T-helper 2 cell (primary cell): ENCODE results near the gene CST8.

Experiments used
- DNase-seq, 5 experiments: peaks; one replicate each; pipeline versions ENCODE4 v3.0.0 to v3.0.0-alpha.2; 2012 to 2022

Gene CST8

GRCh38 chr20:23476015-23476754 lies 14.7 kb upstream of the CST8 start:
- DNase-seq: no peak

GRCh38 chr20:23477223-23477622 lies 13.7 kb upstream of the CST8 start:
- no peak for DNase-seq

GRCh38 chr20:23479043-23479442 lies 11.9 kb upstream of the CST8 start:
- no peak for DNase-seq

GRCh38 chr20:23482138-23482537 lies 8.8 kb upstream of the CST8 start:
- DNase-seq: no peak

- no peak for DNase-seq
These were observed 6.8 kb upstream of the CST8 start for GRCh38 chr20:23484081-23484480.

- no peak for DNase-seq
These were observed 2.4 kb upstream of the CST8 start for GRCh38 chr20:23488470-23488869.

- no peak for DNase-seq
These were observed 1.9 kb upstream of the CST8 start for GRCh38 chr20:23488996-23489395.

- DNase-seq: no peak
These were observed 1.4 kb downstream of the CST8 start for GRCh38 chr20:23492292-23492691.

GRCh38 chr20:23493172-23493772 lies 2.4 kb downstream of the CST8 start:
- no peak for DNase-seq

GRCh38 chr20:23497536-23497935 lies 6.6 kb downstream of the CST8 start:
- no peak for DNase-seq

GRCh38 chr20:23501926-23502325 lies 11.0 kb downstream of the CST8 start:
- no peak for DNase-seq

- no peak for DNase-seq
These were observed 12.7 kb downstream of the CST8 start for GRCh38 chr20:23503649-23504048.

GRCh38 chr20:23507346-23507745 lies 16.4 kb downstream of the CST8 start:
- DNase-seq: no peak

GRCh38 chr20:23508449-23509229 lies 17.7 kb downstream of the CST8 start:
- DNase-seq: no peak

- no peak for DNase-seq
These were observed 18.5 kb downstream of the CST8 start for GRCh38 chr20:23509247-23509913.

GRCh38 chr20:23510000-23510590 lies 19.2 kb downstream of the CST8 start:
- DNase-seq: no peak

- no peak for DNase-seq
These were observed 22.2 kb downstream of the CST8 start for GRCh38 chr20:23513164-23513563.

GRCh38 chr20:23514848-23515247 lies 23.9 kb downstream of the CST8 start:
- DNase-seq: no peak

GRCh38 chr20:23515250-23515939 lies 24.5 kb downstream of the CST8 start:
- DNase-seq: no peak

GRCh38 chr20:23517719-23518118 lies 26.8 kb downstream of the CST8 start:
- DNase-seq: no peak

GRCh38 chr20:23519556-23519955 lies 28.6 kb downstream of the CST8 start:
- no peak for DNase-seq

GRCh38 chr20:23520185-23520584 lies 29.3 kb downstream of the CST8 start:
- DNase-seq: no peak
